SU-DHL-6 (cell line): Measurements from ENCODE around the gene SLC11A2.

Experiments used
- CTCF ChIP-seq: fragments of 200-600 bp; sonication (generic); IDR thresholded peaks from one replicate; pipeline ENCODE4 v1.5.1; 2017; ENCODE audit warnings: antibody characterized with exemption, mild to moderate bottlenecking, low read length, moderate library complexity; ENCODE audit not compliant: insufficient read depth, poor library complexity, severe bottlenecking
- EZH2phosphoT487 ChIP-seq: fragments of 200-600 bp; sonication (generic), shearing (Covaris generic); conservative IDR thresholded peaks from 2 replicates; pipeline ENCODE4 v1.6.1; 2018; ENCODE audit warnings: mild to moderate bottlenecking, antibody characterized with exemption, low read length, moderate library complexity, mixed read lengths

DNA sequence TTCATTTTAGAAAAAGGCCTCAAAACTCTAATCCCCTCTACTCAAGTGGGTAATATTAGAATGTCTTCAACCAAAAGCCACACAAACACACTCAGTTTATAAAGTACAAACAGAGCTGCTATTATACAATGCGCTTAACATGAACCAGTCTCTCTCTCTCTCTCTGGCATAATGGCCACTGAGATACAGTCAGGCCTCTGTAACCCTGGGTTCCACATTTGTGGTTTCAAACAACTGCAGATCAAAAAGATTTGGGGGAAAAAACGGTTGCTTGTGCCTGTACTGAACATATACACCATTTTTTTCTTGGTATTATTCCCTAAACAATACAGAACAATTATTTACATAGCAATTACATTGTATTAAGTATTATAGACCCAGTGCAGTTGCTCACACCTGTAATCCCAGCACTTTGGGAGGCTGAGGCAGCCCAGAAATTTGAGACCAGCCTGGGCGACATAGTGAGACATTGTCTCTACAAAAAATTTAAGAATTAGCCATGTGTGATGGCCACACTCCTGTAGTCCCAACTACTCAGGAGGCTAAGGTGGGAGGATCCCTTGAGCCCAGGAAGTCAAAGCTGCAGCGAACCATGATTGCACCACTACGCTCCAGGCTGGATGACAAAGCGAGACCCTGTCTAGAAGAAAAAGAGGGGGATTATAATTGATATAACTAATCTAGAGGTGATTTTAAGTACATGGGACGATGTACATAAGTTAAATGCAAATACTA lies 5.6 kb downstream of the SLC11A2 start:
- no peak for TF ChIP-seq CTCF
- no peak for TF ChIP-seq EZH2phosphoT487
